ENCODE data around the gene C11orf42.
"Not testable (repeated sequence)": the region's sequence is repeated elsewhere in the genome, so short reads cannot be mapped to it uniquely, and the experiment has no call there.

Gene C11orf42

DNA sequence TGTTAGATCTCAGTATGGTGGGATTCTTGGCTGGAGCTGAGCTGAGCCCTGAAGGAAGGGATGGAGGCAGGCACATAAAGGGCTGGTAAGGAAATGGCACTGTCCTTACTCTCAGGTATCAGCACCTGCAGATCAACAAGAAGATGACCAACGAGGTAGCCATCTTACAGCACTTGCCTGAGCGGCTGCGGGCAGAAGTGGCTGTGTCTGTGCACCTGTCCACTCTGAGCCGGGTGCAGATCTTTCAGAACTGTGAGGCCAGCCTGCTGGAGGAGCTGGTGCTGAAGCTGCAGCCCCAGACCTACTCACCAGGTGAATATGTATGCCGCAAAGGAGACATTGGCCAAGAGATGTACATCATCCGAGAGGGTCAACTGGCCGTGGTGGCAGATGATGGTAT is 36.0 kb downstream of the C11orf42 start:
- H3K4me3 ChIP-seq (ENCODE audit: low read depth, low read length) = no peak overlapping the region
- TF ChIP-seq CTCF (IDR thresholded peaks at IDR 0.05; ENCODE audit: borderline replicate concordance, insufficient read depth, low read depth, low read length) = no peak

DNA sequence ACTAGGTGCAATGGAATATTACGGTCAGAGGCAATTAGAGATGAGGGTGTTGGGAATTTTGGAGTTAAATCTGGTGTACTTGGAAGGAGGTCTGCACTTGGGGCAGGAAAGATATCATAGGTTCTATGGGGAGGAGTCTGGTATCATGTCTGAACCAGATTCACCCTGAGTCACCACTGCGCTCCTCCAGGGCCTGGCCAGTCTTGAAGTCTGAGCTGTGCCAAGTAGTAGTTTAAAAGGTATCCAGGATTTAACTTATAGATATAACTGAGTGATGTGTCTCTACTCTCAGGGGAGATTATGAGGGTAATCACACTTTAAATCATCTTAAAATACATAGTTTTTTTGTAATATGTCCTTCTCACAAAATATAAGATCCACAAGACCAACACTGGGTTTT is 40.2 kb downstream of the C11orf42 start:
- no peak overlapping the region for H3K4me3 ChIP-seq (ENCODE audit: low read depth, low read length)
- TF ChIP-seq CTCF (IDR thresholded peaks at IDR 0.05; ENCODE audit: borderline replicate concordance, insufficient read depth, low read depth, low read length) = no peak

- TF ChIP-seq CTCF (IDR thresholded peaks at IDR 0.05; ENCODE audit: borderline replicate concordance, insufficient read depth, low read depth, low read length) = no peak
- H3K4me3 ChIP-seq (ENCODE audit: low read depth, low read length) = no peak overlapping the region
These were observed 42.9 kb downstream of the C11orf42 start for GRCh38 chr11:6248248-6248647.

- not testable (repeated sequence) for H3K4me3 ChIP-seq (ENCODE audit: low read depth, low read length)
These were observed 43.5 kb downstream of the C11orf42 start for GRCh38 chr11:6248897-6249296.

- no peak for TF ChIP-seq CTCF (IDR thresholded peaks at IDR 0.05; ENCODE audit: borderline replicate concordance, insufficient read depth, low read depth, low read length)
- H3K4me3 ChIP-seq (ENCODE audit: low read depth, low read length) = no peak overlapping the region
These were observed 44.6 kb downstream of the C11orf42 start for GRCh38 chr11:6249770-6250555.

DNA sequence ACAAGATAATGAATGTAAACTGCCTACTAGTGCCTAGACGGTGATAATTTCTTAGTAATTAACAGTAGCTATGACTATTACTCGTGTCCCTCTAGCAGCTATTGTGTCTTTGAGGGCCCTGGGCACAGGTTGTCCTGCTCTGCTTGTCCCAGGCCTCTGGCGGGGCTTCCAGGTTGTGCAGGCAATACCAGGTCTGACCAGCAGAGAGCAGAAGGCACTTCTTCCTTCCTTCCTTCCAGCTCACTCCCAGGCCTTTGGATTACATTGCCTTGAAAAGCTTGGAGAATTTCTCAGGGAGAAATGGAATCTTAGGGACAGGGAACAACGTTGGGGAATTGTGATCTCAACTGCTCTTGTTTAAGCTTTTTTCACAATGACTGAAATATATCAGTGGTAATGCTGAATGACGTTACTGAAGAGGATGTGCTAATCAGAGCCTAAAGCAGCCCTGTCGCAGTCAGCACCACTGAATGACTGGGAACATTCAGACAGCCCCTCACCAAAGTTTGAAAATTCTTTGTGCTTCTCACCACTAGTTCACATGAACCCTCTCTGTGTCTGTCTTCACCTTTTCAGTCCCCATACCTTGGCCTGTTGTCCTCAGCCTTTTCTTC is 45.9 kb downstream of the C11orf42 start:
- H3K4me3 ChIP-seq (ENCODE audit: low read depth, low read length) = no peak overlapping the region
- TF ChIP-seq CTCF (IDR thresholded peaks at IDR 0.05; ENCODE audit: borderline replicate concordance, insufficient read depth, low read depth, low read length) = peak; percentile 91

- TF ChIP-seq CTCF (IDR thresholded peaks at IDR 0.05; ENCODE audit: borderline replicate concordance, insufficient read depth, low read depth, low read length) = no peak
- H3K4me3 ChIP-seq (ENCODE audit: low read depth, low read length) = no peak overlapping the region
These were observed 46.7 kb downstream of the C11orf42 start for GRCh38 chr11:6251990-6252473.
